IPS-20b (cell line): ENCODE measurements around the gene ZBTB8A.
"Not testable (repeated sequence)": the region's sequence is repeated elsewhere in the genome, so short reads cannot be mapped to it uniquely, and the experiment has no call there.

ENCODE experiments used
- H3K27ac ChIP-seq: one replicate; pipeline ENCODE4 v1.5.1; 2013; ENCODE audit warnings: low read length
- H3K27me3 ChIP-seq: 2 replicates; pipeline ENCODE4 v1.6.1; 2013; ENCODE audit warnings: mild to moderate bottlenecking, low read length, inconsistent platforms; ENCODE audit not compliant: insufficient read depth
- H3K36me3 ChIP-seq: 2 replicates; pipeline ENCODE4 v1.6.1; 2013; ENCODE audit warnings: low read depth, mild to moderate bottlenecking, inconsistent platforms, low read length, moderate library complexity; ENCODE audit not compliant: insufficient read depth
- H3K4me1 ChIP-seq: 2 replicates; pipeline ENCODE4 v1.6.1; 2013; ENCODE audit warnings: mild to moderate bottlenecking, control low read depth, inconsistent platforms, low read length, moderate library complexity; ENCODE audit not compliant: insufficient read depth
- H3K4me3 ChIP-seq: 2 replicates; pipeline ENCODE4 v1.5.1; 2013; ENCODE audit warnings: mild to moderate bottlenecking, low read length, inconsistent platforms
- H3K9ac ChIP-seq: 2 replicates; pipeline ENCODE4 v1.6.1; 2013; ENCODE audit warnings: low read depth, mild to moderate bottlenecking, inconsistent platforms, low read length, moderate library complexity
- H3K9me3 ChIP-seq: 2 replicates; pipeline ENCODE4 v1.6.1; 2013; ENCODE audit warnings: mild to moderate bottlenecking, low read depth, low read length, inconsistent platforms; ENCODE audit not compliant: insufficient read depth

The ZBTB8A gene

DNA sequence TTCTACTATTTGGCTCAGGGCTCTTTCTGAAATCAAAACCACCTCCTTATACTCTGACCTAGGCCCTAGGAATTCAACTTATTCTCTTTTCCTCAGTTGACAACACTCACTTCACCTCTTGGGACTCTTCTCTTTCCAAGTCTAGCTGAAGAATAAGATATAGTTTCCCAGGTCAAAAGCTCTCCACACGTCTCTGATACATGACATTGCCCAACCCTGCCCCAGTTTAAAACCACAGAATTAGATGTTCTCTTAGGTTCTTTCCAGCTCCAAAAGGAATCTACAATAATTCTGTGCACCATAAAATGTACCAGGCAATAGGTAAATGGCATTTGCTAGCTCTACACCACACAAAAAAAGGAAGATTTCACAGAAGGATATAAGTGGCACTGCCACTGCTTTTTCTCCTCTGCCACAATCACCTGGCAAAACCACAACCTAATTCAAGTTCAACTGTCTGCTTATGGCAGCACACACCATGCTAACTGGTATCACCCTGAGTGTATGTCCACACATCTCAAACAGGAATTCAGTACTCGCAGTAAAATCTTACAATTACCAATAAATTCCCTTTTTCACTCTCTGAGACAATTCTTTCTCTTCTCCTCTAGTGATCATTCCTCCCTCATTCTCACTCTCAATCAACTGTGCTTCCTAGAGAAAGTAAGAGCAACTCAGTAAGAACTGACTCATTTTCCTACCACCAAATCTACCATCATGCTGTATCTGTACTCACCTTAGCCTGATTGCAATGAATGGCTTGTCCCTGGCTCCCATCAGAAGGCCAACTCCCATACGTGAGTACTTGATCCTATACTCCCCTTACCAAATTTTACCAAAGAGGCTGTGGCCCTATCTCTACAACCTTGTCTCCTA, 83.8 kb downstream of the ZBTB8A start:
- no peaks in the 10 kb centered on the region for H3K4me1 ChIP-seq
- H3K4me3 ChIP-seq, result no peak overlapping the region
- H3K36me3 ChIP-seq, result peaks cover 47% of the 10 kb centered on the region

DNA sequence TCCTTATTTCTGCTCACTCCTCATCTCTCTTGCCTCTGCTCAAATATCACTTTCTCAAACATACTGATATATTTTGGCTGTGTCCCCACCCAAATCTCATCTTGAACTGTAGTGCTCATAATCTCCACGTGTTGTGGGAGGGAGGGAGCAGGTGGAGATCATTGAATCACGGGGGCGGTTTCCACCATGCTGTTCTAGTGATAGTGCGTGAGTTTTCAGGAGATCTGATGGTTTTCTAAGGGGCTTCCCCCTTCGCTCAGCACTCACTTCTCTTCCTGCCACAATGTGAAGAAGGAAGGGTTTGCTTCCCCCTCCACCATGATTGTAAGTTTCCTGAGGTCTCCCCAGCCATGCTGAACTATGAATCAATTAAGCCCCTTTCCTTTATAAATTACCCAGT, 84.5 kb downstream of the ZBTB8A start:
- Histone ChIP-seq H3K9me3 (no peaks in the 10 kb centered on the region), H3K27ac (no peak overlapping the region), H3K4me3 (no peak overlapping the region), H3K27me3 (no peaks in the 10 kb centered on the region), H3K4me1 (no peaks in the 10 kb centered on the region), H3K9ac (no peak overlapping the region), H3K36me3 (peaks cover 52% of the 10 kb centered on the region)

More for the DNA sequence above, 83.8 kb downstream of the ZBTB8A start:
- Histone ChIP-seq H3K27me3 (no peaks in the 10 kb centered on the region), H3K9ac (no peak overlapping the region), H3K27ac (no peak overlapping the region), H3K9me3 (no peaks in the 10 kb centered on the region)

DNA sequence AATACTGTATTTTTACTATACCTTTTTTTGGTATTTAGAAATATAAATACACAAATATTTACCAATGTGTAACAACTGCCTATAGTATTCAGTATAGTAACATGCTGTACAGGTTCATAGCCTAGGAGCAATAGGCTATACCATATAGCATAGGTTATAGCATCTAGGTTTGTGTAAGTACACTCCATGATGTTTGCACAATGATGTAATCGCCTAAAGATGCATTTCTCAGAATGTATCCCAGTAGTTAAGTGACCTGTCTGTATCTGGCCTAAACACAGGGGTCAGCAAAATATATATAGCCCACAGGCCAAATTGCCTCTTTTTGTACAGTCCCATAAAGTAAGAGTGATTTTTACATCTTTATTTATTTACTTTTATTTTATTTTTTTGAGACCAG, 86.9 kb downstream of the ZBTB8A start:
- Histone ChIP-seq H3K36me3 (peaks cover 51% of the 10 kb centered on the region), H3K9me3 (no peaks in the 10 kb centered on the region), H3K27ac (no peak overlapping the region), H3K4me1 (no peaks in the 10 kb centered on the region), H3K4me3 (no peak overlapping the region), H3K9ac (no peak overlapping the region), H3K27me3 (no peaks in the 10 kb centered on the region)

DNA sequence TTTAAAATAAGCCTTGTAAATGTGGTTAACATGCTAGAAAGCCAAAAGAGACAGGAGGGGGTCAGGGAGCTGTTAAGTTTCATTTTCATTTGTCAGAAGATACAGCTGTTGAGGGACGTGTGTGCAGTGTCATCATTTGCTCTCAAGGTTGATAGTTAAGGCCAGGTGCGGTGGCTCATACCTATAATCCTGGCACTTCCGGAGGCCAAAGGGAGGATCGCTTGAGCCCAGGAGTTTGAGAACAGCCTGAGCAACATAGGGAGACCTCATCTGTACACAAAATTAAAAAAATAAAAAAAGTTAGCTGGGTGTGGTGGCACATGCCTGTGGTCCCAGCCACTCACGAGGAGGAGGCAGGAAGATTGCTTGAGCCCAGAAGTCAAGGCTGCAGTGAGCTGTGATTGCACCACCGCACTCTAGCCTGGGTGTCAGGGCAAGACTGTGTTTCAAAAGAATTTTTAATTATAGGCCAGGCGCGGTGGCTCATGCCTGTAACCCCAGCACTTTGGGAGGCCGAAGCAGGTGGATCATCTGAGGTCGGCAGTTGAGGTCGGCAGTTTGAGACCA, 88.5 kb downstream of the ZBTB8A start:
- no peaks in the 10 kb centered on the region for H3K9me3 ChIP-seq
- no peak overlapping the region for H3K9ac ChIP-seq
- H3K36me3 ChIP-seq, result peaks cover 45% of the 10 kb centered on the region
- no peak overlapping the region for H3K4me3 ChIP-seq
- no peaks in the 10 kb centered on the region for H3K27me3 ChIP-seq
- peaks cover 1% of the 10 kb centered on the region; the same call in 1 of the 2 replicates for H3K4me1 ChIP-seq
- no peak overlapping the region for H3K27ac ChIP-seq

DNA sequence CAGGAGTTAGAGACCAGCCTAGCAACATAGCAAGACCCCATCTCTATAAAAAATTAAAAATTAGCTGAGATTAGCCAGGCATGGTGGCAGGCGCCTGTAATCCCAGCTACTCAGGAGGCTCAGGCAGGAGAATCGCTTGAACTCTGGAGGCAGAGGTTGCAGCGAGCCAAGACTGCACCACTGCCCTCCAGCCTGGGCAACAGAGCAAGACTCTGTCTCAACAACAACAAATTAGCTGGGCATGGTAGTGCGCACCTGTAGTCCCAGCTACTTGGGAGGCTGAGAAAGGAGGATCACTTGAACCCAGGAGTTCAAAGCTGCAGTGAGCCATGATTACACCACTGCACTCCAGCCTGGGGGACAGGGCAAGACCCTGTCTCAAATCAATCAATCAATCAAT, 90.9 kb downstream of the ZBTB8A start:
- H3K9me3 ChIP-seq, H3K27ac ChIP-seq, H3K27me3 ChIP-seq, H3K9ac ChIP-seq, H3K4me3 ChIP-seq: not testable (repeated sequence)
- Histone ChIP-seq H3K36me3 (peaks cover 57% of the 10 kb centered on the region), H3K4me1 (peaks cover 14% of the 10 kb centered on the region)

DNA sequence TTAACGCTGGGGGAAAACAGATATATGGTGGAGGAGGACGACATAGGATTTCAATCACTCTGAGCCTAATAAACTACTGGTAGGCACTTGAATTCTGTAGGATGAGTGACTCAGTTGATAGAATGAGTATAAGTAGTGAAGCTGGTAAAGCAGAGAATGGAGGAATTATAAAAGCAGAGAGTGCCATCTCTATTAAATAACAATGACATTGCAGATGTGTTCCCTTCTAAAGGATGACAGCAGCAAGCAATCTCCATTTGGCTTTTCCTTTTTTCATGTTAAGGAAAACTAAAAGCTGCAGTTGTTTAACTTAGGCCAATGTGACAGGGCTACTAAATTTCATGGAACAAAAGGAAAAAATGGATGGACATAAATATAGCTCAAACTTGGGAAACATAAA, 93.6 kb downstream of the ZBTB8A start:
- peak overlapping the region; percentile 5 for H3K27ac ChIP-seq
- peak overlapping the region; percentile 47; the same call in 1 of the 2 replicates for H3K4me3 ChIP-seq
- H3K9me3 ChIP-seq, result no peaks in the 10 kb centered on the region
- peak overlapping the region; percentile 33; the same call in 1 of the 2 replicates for H3K9ac ChIP-seq
- H3K36me3 ChIP-seq, result peaks cover 45% of the 10 kb centered on the region
- H3K4me1 ChIP-seq, result peaks cover 29% of the 10 kb centered on the region
- H3K27me3 ChIP-seq, result no peaks in the 10 kb centered on the region

DNA sequence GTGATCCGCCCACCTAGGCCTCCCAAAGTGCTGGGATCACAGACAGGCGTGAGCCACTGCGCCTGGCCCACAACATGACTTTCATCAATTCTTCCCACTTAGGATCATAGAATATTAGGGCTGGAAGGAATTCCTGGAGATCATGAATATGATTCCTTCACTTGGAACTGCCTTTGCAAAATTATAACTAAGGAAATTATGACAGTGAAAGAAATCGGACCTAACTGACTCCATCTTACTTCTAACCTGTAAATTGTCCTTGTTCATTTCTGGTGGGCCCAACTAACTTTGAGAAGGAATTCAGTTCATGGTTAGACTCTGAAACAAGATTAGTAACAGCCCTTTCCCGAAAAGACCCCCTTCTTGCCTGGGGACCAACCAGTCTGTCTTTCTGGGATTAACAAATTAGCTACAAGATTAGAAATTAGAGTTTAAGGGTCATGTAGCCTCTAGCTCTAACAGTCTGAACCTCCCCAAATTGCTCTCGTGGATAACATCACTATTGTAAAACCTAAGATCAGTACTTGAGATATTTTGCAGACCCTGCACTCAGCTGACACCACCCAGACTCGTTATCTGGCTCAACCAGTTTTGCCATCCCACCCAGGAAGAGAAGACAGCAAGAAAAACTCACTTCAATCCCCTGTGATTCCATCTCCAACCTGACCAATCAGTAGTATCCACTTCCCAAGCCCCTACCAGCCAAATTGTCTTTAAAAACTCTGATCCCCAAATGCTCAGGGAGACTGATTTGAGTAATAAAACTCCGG, 96.5 kb downstream of the ZBTB8A start:
- Histone ChIP-seq H3K4me1 (peaks cover 29% of the 10 kb centered on the region), H3K36me3 (peaks cover 30% of the 10 kb centered on the region), H3K9ac (no peak overlapping the region), H3K4me3 (no peak overlapping the region), H3K27ac (no peak overlapping the region), H3K27me3 (no peaks in the 10 kb centered on the region), H3K9me3 (no peaks in the 10 kb centered on the region)

DNA sequence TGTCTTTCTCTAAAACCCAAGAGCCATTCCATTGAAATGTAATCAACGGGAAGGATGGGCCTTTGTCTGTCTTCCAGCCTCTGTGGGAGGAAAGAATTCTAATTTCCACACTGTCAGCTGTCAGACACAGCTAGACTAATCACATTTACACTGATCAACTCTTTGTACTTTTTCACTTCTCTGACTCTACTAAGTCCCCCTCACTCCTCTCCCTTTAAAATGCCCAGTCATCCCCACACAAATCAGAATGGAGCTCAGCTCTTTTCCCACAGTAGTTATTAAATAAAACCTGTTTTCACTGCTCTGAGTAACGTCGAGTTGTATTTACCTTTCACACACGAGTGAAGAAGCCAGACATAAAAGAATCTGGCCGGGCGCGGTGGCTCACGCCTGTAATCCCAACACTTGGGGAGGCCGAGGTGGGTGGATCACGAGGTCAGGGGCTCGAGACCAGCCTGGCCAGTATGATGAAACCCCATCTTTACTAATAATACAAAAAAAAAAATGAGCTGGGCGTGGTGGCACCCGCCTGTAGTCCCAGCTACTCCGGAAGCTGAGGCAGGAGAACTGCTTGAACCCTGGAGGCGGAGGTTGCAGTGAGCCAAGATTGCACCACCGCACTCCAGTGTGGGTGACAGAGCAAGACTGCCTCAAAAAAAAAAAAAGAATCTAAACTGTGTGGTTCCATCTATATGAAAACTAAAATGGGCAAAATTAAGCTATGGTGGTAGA, 97.9 kb downstream of the ZBTB8A start:
- Histone ChIP-seq H3K27me3 (no peaks in the 10 kb centered on the region), H3K4me1 (peaks cover 32% of the 10 kb centered on the region), H3K36me3 (peaks cover 27% of the 10 kb centered on the region), H3K9me3 (no peaks in the 10 kb centered on the region), H3K4me3 (peak overlapping the region; percentile 25; the same call in 1 of the 2 replicates), H3K27ac (no peak overlapping the region), H3K9ac (no peak overlapping the region)

DNA sequence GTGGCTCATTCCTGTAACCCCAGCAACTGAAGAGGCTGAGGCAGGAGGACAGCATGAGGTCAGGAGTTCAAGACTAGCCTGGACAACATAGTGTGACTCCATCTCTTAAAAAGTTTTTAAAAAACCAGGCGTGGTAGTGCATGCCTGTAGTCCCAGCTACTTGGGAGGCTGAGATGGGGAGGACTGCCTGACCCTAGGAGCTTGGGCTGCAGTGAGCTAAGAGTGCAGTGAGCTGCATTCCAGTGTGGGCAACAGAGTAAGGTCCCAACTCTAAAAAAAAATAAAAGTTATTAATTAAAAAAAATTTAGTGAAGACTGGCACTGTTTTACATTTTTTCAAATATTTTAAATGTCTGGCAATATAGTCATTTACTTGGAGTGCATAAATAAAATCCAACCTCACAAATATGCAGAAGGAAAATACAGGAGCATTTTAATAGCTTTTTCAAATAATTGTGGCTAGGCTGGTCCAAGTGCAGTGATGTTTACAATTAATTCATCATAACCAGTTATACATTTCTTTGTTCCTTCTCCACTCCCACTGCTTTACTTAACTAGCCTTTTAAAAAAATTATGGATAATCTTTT, 100.4 kb downstream of the ZBTB8A start:
- no peak overlapping the region for H3K9ac ChIP-seq
- no peaks in the 10 kb centered on the region for H3K27me3 ChIP-seq
- H3K27ac ChIP-seq, result no peak overlapping the region
- H3K4me1 ChIP-seq, result peaks cover 19% of the 10 kb centered on the region; the same call in 1 of the 2 replicates
- H3K4me3 ChIP-seq, result no peak overlapping the region
- H3K9me3 ChIP-seq, result no peaks in the 10 kb centered on the region
- peaks cover 8% of the 10 kb centered on the region; the same call in 1 of the 2 replicates for H3K36me3 ChIP-seq

DNA sequence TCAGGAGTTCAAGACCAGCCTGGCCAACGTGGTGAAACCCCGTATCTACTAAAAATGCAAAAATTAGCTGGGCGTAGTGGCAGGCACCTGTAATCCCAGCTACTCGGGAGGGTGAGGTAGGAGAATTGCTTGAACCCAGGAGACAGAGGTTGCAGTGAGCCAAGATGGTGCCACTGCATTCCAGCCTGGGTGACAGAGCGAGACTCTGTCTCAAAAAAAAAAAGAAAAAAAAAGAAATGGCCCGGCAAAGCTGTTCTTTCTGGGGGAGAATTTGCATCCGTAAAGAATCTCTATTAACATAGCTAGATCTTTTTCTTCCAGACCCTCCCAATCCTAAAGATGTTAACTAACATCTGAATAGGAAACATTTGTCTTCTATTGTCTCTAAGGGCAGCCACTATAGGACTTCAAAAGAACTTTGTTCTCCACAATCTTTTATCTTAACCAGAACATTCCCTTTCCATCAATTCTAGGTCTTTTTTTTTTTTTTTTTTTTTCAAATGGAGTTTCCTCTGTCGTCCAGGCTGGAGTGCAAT, 103.1 kb downstream of the ZBTB8A start:
- H3K4me3 ChIP-seq, H3K27me3 ChIP-seq, H3K27ac ChIP-seq, H3K9me3 ChIP-seq, H3K9ac ChIP-seq: not testable (repeated sequence)
- Histone ChIP-seq H3K4me1 (peaks cover 12% of the 10 kb centered on the region; the same call in 1 of the 2 replicates), H3K36me3 (peaks cover 11% of the 10 kb centered on the region)

DNA sequence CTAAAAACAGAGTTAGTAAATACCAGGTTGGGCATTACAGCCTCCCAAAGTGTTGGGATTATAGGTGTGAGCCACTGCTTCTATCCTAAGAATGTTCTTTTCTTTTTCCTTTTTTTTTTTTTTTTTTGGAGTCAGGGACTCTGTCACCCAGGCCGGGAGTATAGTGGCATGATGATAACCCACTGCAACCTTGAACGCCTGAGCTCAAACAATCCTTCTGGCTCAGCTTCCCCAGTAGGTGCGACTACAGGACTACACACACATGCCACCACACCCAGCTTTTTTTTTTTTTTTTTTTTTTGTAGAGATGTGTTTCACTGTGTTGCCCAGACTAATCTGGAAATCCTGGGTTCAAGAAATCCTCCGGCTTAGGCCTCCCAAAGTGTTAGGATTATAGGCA, 105.2 kb downstream of the ZBTB8A start:
- H3K4me1 ChIP-seq, result peaks cover 7% of the 10 kb centered on the region; the same call in 1 of the 2 replicates
- no peak overlapping the region for H3K4me3 ChIP-seq
- H3K9ac ChIP-seq, result no peak overlapping the region
- no peaks in the 10 kb centered on the region for H3K27me3 ChIP-seq
- H3K36me3 ChIP-seq, result peaks cover 9% of the 10 kb centered on the region
- no peak overlapping the region for H3K27ac ChIP-seq
- H3K9me3 ChIP-seq, result no peaks in the 10 kb centered on the region
